SHP77 treated with DMSO at 0.1 percent for 48 hours (cell line): ENCODE measurements around the gene RNF213.
A peak's percentile ranks its signal among the peaks of the same experiment; 100 is the strongest.

Experiments
- DNase-seq: peaks from one replicate; lab custom pipeline; 2025; lab: John Stamatoyannopoulos, UW

RNF213 gene

GRCh38 chr17:80352216-80352895, 91.7 kb downstream of the RNF213 start:
- DNase-seq = no peak

GRCh38 chr17:80352991-80353665, 92.5 kb downstream of the RNF213 start:
- peak; percentile 73 for DNase-seq

- DNase-seq = no peak
These were observed 93.1 kb downstream of the RNF213 start for GRCh38 chr17:80353718-80354275.

GRCh38 chr17:80354336-80354735, 93.7 kb downstream of the RNF213 start:
- DNase-seq = no peak

- no peak for DNase-seq
These were observed 95.7 kb downstream of the RNF213 start for GRCh38 chr17:80356231-80356856.

GRCh38 chr17:80358131-80358530, 97.5 kb downstream of the RNF213 start:
- no peak for DNase-seq

GRCh38 chr17:80358861-80359260, 98.2 kb downstream of the RNF213 start:
- no peak for DNase-seq

- DNase-seq = no peak
These were observed 98.9 kb downstream of the RNF213 start for GRCh38 chr17:80359422-80360110.

GRCh38 chr17:80360396-80360795, 99.7 kb downstream of the RNF213 start:
- DNase-seq = no peak

GRCh38 chr17:80361495-80362220, 101.0 kb downstream of the RNF213 start:
- no peak for DNase-seq

GRCh38 chr17:80362428-80363119, 101.9 kb downstream of the RNF213 start:
- DNase-seq = no peak

GRCh38 chr17:80363120-80363515, 102.5 kb downstream of the RNF213 start:
- DNase-seq = no peak

- no peak for DNase-seq
These were observed 103.0 kb downstream of the RNF213 start for GRCh38 chr17:80363518-80364090.

- DNase-seq = peak; percentile 12
These were observed 103.5 kb downstream of the RNF213 start for GRCh38 chr17:80364091-80364691.

GRCh38 chr17:80365001-80365965, 104.6 kb downstream of the RNF213 start:
- no peak for DNase-seq

- no peak for DNase-seq
These were observed 105.3 kb downstream of the RNF213 start for GRCh38 chr17:80365983-80366382.

- no peak for DNase-seq
These were observed 106.9 kb downstream of the RNF213 start for GRCh38 chr17:80367503-80367902.

- no peak for DNase-seq
These were observed 110.5 kb downstream of the RNF213 start for GRCh38 chr17:80371196-80371595.

- DNase-seq = no peak
These were observed 111.8 kb downstream of the RNF213 start for GRCh38 chr17:80372456-80372855.
